Gastrocnemius medialis (tissue), 4 donors: Measurements from ENCODE around the gene XXYLT1.

ENCODE experiments used
- POLR2A ChIP-seq, 2 donors: fragments of 450-650 bp; IDR thresholded peaks; one replicate each; pipeline ENCODE4 v1.6.1; 2017; ENCODE audit warnings: antibody characterized with exemption in 2 of 2, mild to moderate bottlenecking in 2 of 2, moderate library complexity in 2 of 2
- TF ChIP-seq, protein P1 (sequence below), 5 experiments: fragments of 450-650 bp in 3 of 5; fragments of 200-600 bp in 2 of 5; sonication (generic) in 2 of 5; IDR thresholded peaks in 4 of 5; conservative IDR thresholded peaks in 1 of 5; 1 replicate in 4 of 5; 2 replicates in 1 of 5; pipeline ENCODE4 v1.5.1; 2016 to 2019; ENCODE audit warnings: antibody characterized with exemption in 5 of 5, mild to moderate bottlenecking in 3 of 5, moderate library complexity in 3 of 5

DNA sequence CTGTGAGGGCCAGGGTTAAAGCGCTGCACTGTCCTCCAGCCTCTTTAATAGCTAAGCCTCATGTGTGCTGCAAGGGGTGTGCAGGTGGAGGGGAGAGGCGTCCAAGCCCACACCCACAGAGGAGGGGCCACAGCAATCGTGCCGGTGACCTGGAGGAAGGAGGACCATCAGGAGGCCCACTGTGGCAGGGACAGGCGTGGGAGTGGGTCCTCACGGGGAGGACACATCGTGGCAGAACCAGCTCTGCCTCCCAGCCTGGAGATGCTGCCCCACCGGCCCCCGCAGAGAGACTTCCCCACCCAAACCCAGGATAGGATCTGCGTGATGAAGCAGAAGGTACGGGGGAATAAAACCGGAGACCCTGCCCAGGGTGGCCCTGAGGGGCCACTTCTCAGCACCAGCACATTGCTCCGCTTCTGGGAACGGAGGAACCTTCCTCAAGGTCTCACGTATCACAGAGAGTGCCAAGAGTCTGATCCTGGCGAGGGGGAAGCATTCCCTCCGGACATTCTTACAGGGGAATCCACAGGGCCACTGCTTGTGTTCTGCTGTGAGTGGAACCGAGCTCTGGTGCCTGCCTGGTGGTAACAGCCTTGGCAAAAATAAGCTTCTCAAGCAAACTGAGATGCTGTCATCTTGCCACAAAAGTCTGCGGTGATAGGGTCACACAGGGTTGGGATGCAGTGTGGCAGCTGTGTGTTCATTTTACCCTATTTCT, 199.8 kb downstream of the XXYLT1 start:
- TF ChIP-seq, protein P1, sequence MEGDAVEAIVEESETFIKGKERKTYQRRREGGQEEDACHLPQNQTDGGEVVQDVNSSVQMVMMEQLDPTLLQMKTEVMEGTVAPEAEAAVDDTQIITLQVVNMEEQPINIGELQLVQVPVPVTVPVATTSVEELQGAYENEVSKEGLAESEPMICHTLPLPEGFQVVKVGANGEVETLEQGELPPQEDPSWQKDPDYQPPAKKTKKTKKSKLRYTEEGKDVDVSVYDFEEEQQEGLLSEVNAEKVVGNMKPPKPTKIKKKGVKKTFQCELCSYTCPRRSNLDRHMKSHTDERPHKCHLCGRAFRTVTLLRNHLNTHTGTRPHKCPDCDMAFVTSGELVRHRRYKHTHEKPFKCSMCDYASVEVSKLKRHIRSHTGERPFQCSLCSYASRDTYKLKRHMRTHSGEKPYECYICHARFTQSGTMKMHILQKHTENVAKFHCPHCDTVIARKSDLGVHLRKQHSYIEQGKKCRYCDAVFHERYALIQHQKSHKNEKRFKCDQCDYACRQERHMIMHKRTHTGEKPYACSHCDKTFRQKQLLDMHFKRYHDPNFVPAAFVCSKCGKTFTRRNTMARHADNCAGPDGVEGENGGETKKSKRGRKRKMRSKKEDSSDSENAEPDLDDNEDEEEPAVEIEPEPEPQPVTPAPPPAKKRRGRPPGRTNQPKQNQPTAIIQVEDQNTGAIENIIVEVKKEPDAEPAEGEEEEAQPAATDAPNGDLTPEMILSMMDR (IDR thresholded peaks at IDR 0.05 in 4 of 5, conservative IDR thresholded peaks at IDR 0.05 in 1 of 5) = no peak
- no peak for TF ChIP-seq POLR2A (IDR thresholded peaks at IDR 0.05)
